ENCODE measurements around the gene RPN2.

The RPN2 gene

GRCh38 chr20:37243076-37243936 lies 64.2 kb downstream of the RPN2 start:
- Histone ChIP-seq H3K36me3 (ENCODE audit: control insufficient read depth, insufficient read depth, low read length) (peaks cover 29% of the 10 kb centered on the region), H3K27me3 (replicated peaks; ENCODE audit: control insufficient read depth, insufficient read depth, low read length) (no peaks in the 10 kb centered on the region), H3K4me3 (replicated peaks; ENCODE audit: low read depth, low read length) (no peak overlapping the region)
- no peak for DNase-seq (ENCODE audit: extremely low read depth, insufficient read length)
- TF ChIP-seq CTCF (IDR thresholded peaks at IDR 0.05; ENCODE audit: insufficient read depth, low read length, poor library complexity, severe bottlenecking): no peak

GRCh38 chr20:37243937-37244571 lies 64.9 kb downstream of the RPN2 start:
- Histone ChIP-seq H3K4me3 (replicated peaks; ENCODE audit: low read depth, low read length) (no peak overlapping the region), H3K27me3 (replicated peaks; ENCODE audit: control insufficient read depth, insufficient read depth, low read length) (no peaks in the 10 kb centered on the region), H3K36me3 (ENCODE audit: control insufficient read depth, insufficient read depth, low read length) (peaks cover 23% of the 10 kb centered on the region)
- TF ChIP-seq CTCF (IDR thresholded peaks at IDR 0.05; ENCODE audit: insufficient read depth, low read length, poor library complexity, severe bottlenecking): no peak
- no peak for DNase-seq (ENCODE audit: extremely low read depth, insufficient read length)

GRCh38 chr20:37244572-37244957 lies 65.4 kb downstream of the RPN2 start:
- no peak for TF ChIP-seq CTCF (IDR thresholded peaks at IDR 0.05; ENCODE audit: insufficient read depth, low read length, poor library complexity, severe bottlenecking)
- Histone ChIP-seq H3K4me3 (replicated peaks; ENCODE audit: low read depth, low read length) (no peak overlapping the region), H3K36me3 (ENCODE audit: control insufficient read depth, insufficient read depth, low read length) (peaks cover 22% of the 10 kb centered on the region), H3K27me3 (replicated peaks; ENCODE audit: control insufficient read depth, insufficient read depth, low read length) (no peaks in the 10 kb centered on the region)
- DNase-seq (ENCODE audit: extremely low read depth, insufficient read length): no peak

- Histone ChIP-seq H3K36me3 (ENCODE audit: control insufficient read depth, insufficient read depth, low read length) (peaks cover 20% of the 10 kb centered on the region), H3K27me3 (replicated peaks; ENCODE audit: control insufficient read depth, insufficient read depth, low read length) (no peaks in the 10 kb centered on the region), H3K4me3 (replicated peaks; ENCODE audit: low read depth, low read length) (no peak overlapping the region)
- no peak for TF ChIP-seq CTCF (IDR thresholded peaks at IDR 0.05; ENCODE audit: insufficient read depth, low read length, poor library complexity, severe bottlenecking)
- no peak for DNase-seq (ENCODE audit: extremely low read depth, insufficient read length)
Measured at GRCh38 chr20:37245216-37246150, 66.4 kb downstream of the RPN2 start.

- Histone ChIP-seq H3K4me3 (replicated peaks; ENCODE audit: low read depth, low read length) (no peak overlapping the region), H3K36me3 (ENCODE audit: control insufficient read depth, insufficient read depth, low read length) (peaks cover 13% of the 10 kb centered on the region), H3K27me3 (replicated peaks; ENCODE audit: control insufficient read depth, insufficient read depth, low read length) (no peaks in the 10 kb centered on the region)
- TF ChIP-seq CTCF (IDR thresholded peaks at IDR 0.05; ENCODE audit: insufficient read depth, low read length, poor library complexity, severe bottlenecking): no peak
- no peak for DNase-seq (ENCODE audit: extremely low read depth, insufficient read length)
Measured at GRCh38 chr20:37246736-37247135, 67.6 kb downstream of the RPN2 start.
